B cell (primary cell): ENCODE measurements around the gene SPRR2E. TPM values are rescaled to one million over a fixed set of nuclear protein-coding genes. Genes with fewer than 3 reads are reported as not detected.
"Not testable (repeated sequence)": the region's sequence is repeated elsewhere in the genome, so short reads cannot be mapped to it uniquely, and the experiment has no call there.

Experiments
- ATAC-seq: fragments of 200-7000 bp; cut with Tn5 transposase; one replicate; pipeline ENCODE4 v1.10.0; 2021; ENCODE audit warnings: low read depth, mild to moderate bottlenecking, moderate number of reproducible peaks, moderate library complexity
- CTCF ChIA-PET: fragments of 350-600 bp; sonication (Branson Sonifier 250); formaldehyde crosslinking; loops from one replicate; lab custom pipeline; 2021; ENCODE audit warnings: antibody characterized with exemption, inconsistent platforms; lab: Charles Lee
- POLR2A ChIA-PET: fragments of 350-600 bp; sonication (Branson Sonifier 250); formaldehyde crosslinking; loops from one replicate; lab custom pipeline; 2021; ENCODE audit warnings: antibody characterized with exemption; lab: Charles Lee
- DNase-seq: peaks from one replicate; pipeline ENCODE4 v3.0.0; 2013
- H2AFZ ChIP-seq: 2 replicates; pipeline ENCODE4 v1.6.1; 2012; ENCODE audit warnings: mild to moderate bottlenecking, low read depth, low read length; ENCODE audit not compliant: insufficient read depth, poor library complexity, severe bottlenecking
- H3K27ac ChIP-seq, 2 donors: 1 replicate in 1 of 2; 2 replicates in 1 of 2; pipeline ENCODE4 v1.5.1; 2012 to 2013; ENCODE audit warnings: low read length in 2 of 2, mild to moderate bottlenecking in 2 of 2, moderate library complexity in 1 of 2
- H3K27me3 ChIP-seq, 4 experiments: fragments of 200-600 bp in 1 of 4; sonication (generic) in 1 of 4; replicated peaks in 1 of 4; 1 replicate in 2 of 4; 2 replicates in 2 of 4; pipeline versions ENCODE4 v1.6.1 to v1.7.0; 2013 to 2016; ENCODE audit warnings: low read length in 3 of 4, mild to moderate bottlenecking in 2 of 4, mixed read lengths in 1 of 4, moderate library complexity in 1 of 4; ENCODE audit not compliant: insufficient read depth in 4 of 4, control insufficient read depth in 3 of 4; ENCODE audit errors: control extremely low read depth in 1 of 4
- H3K36me3 ChIP-seq, 2 experiments: replicated peaks in 1 of 2; 1 replicate in 1 of 2; 2 replicates in 1 of 2; pipeline versions ENCODE4 v1.6.1 to v1.7.1; 2013; ENCODE audit warnings: low read length in 1 of 2; ENCODE audit not compliant: insufficient read depth in 2 of 2, control insufficient read depth in 1 of 2; ENCODE audit errors: control extremely low read depth in 1 of 2, extremely low read depth in 1 of 2
- H3K4me1 ChIP-seq, 2 donors: fragments of 200-600 bp in 1 of 2; sonication (generic) in 1 of 2; 1 replicate in 1 of 2; 2 replicates in 1 of 2; pipeline versions ENCODE4 v1.5.1 to v1.6.1; 2013 to 2017; ENCODE audit warnings: low read length in 2 of 2; ENCODE audit not compliant: control insufficient read depth in 2 of 2, insufficient read depth in 2 of 2
- H3K4me2 ChIP-seq: replicated peaks from 2 replicates; pipeline ENCODE3; 2012; ENCODE audit warnings: mild to moderate bottlenecking, low read depth, low read length; ENCODE audit not compliant: poor library complexity, severe bottlenecking
- H3K4me3 ChIP-seq, 5 experiments: fragments of 200-600 bp in 1 of 5; sonication (generic) in 1 of 5; 1 replicate in 3 of 5; 2 replicates in 2 of 5; pipeline versions ENCODE4 v1.5.1 to v1.7.0; 2011 to 2016; ENCODE audit warnings: low read length in 4 of 5, mild to moderate bottlenecking in 4 of 5, low read depth in 2 of 5, control low read depth in 1 of 5, moderate library complexity in 1 of 5; ENCODE audit not compliant: insufficient read depth in 1 of 5; ENCODE audit errors: control extremely low read depth in 1 of 5, extremely low read depth in 1 of 5
- H3K79me2 ChIP-seq: fragments of 200-600 bp; sonication (generic); one replicate; pipeline ENCODE4 v1.6.0; 2016; ENCODE audit warnings: low read length; ENCODE audit not compliant: control insufficient read depth, insufficient read depth
- H3K9ac ChIP-seq: fragments of 200-600 bp; sonication (generic); 2 replicates; pipeline ENCODE4 v1.6.1; 2017; ENCODE audit warnings: mild to moderate bottlenecking, low read length, moderate library complexity
- H3K9me3 ChIP-seq, 3 donors: one replicate each; pipeline versions ENCODE4 v1.6.1 to v1.7.1; 2013; ENCODE audit warnings: low read length in 2 of 3; ENCODE audit not compliant: control insufficient read depth in 2 of 3, insufficient read depth in 1 of 3; ENCODE audit errors: control extremely low read depth in 1 of 3
- H4K20me1 ChIP-seq: 2 replicates; pipeline ENCODE4 v1.6.0; 2012; ENCODE audit warnings: mild to moderate bottlenecking, low read length; ENCODE audit not compliant: insufficient read depth, control insufficient read depth, poor library complexity, severe bottlenecking
- H3K27ac Mint-ChIP-seq: one replicate; pipeline ENCODE4 v1.8.0; 2021; ENCODE audit warnings: mixed read lengths
- H3K27me3 Mint-ChIP-seq: one replicate; pipeline ENCODE4 v1.8.0; 2021; ENCODE audit warnings: mixed read lengths
- H3K4me1 Mint-ChIP-seq: one replicate; pipeline ENCODE4 v1.8.0; 2021; ENCODE audit warnings: mixed read lengths
- H3K4me3 Mint-ChIP-seq: one replicate; pipeline ENCODE4 v1.8.0; 2021; ENCODE audit warnings: mixed read lengths
- H3K9me3 Mint-ChIP-seq: one replicate; pipeline ENCODE4 v1.8.0; 2022; ENCODE audit warnings: mixed read lengths; ENCODE audit not compliant: insufficient read depth
- CTCF ChIP-seq: fragments of 200-600 bp; IDR thresholded peaks from one replicate; pipeline ENCODE4 v1.8.0; 2022; ENCODE audit warnings: antibody characterized with exemption, mild to moderate bottlenecking
- EZH2 ChIP-seq: IDR thresholded peaks from 2 replicates; pipeline ENCODE4 v1.6.1; 2012; ENCODE audit warnings: borderline replicate concordance, low read depth, mild to moderate bottlenecking, moderate library complexity, low read length; ENCODE audit not compliant: insufficient read depth, poor library complexity, severe bottlenecking
- WGBS: methylation state at CpG from one replicate; pipeline ENCODE4 v1.1.5; 2013; ENCODE audit warnings: missing lambda C conversion rate; ENCODE audit not compliant: insufficient coverage; 5-methylcytosine and 5-hydroxymethylcytosine counted together
- intact Hi-C: fragments of 100-400 bp; cut with micrococcal nuclease; formaldehyde crosslinking; loops from one replicate; pipeline ENCODE4 v1.10.0; 2022
- polyA plus RNA-seq: library from polyadenylated mRNA; depleted of rRNA; stranded (reverse); fragments of >200 nt; gene quantifications from 2 replicates; pipeline ENCODE4 v1.2.3, GENCODE V29; 2012
- total RNA-seq, 2 donors: library from RNA; stranded (reverse); fragments of 120-200 nt in 1 of 2; gene quantifications; 1 replicate in 1 of 2; 2 replicates in 1 of 2; pipeline versions ENCODE4 v1.2.3 to v1.2.4, GENCODE V29; 2013 to 2022

The SPRR2E gene
- total and polyA plus RNA-seq, 2 donors (not counting 1 experiment from before 2014, with no cell fraction given), result not detected

GRCh38 chr1:153113416-153113815, 19.1 kb upstream of the SPRR2E start, which contains the start of gene SPRR2F:
Gene SPRR2F, minus strand, starts transcription at chr1:153113516. Its CDS starts 783 bp downstream, at chr1:153112733.
- POLR2A ChIA-PET, result no interaction called here
- ATAC-seq, result no peak
- H3K9me3 ChIP-seq, result no peaks in the 10 kb centered on the region
- Mint-ChIP-seq H3K4me3 (no peak within 1 kb of the TSS), H3K27ac (no peak within 1 kb of the TSS), H3K27me3 (peaks cover 20% of the 10 kb centered on the region), H3K9me3 (peaks cover 2% of the 10 kb centered on the region), H3K4me1 (no peaks in the 10 kb centered on the region)
- no peak within 1 kb of the TSS for H2AFZ ChIP-seq
- no peak within 1 kb of the TSS for H3K9ac ChIP-seq
- CTCF ChIA-PET, result no interaction called here
- H3K27me3 ChIP-seq, result peaks cover 0 to 10% (median 2%) of the 10 kb centered on the region in 4 experiments
- intact Hi-C loops, result no loop called here
- DNase-seq, result no peak
- 82% methylated on average over 3 of the region's 3 CpGs for WGBS
- H4K20me1 ChIP-seq, result no peaks in the 10 kb centered on the region
- H3K27ac ChIP-seq, result no peak within 1 kb of the TSS
- H3K4me1 ChIP-seq, result no peaks in the 10 kb centered on the region
- TF ChIP-seq CTCF (no peak), EZH2 (no peak)
- H3K4me2 ChIP-seq, result no peak within 1 kb of the TSS
- H3K4me3 ChIP-seq, result no peak within 1 kb of the TSS
- no peaks in the 10 kb centered on the region for H3K36me3 ChIP-seq
- no peaks in the 10 kb centered on the region for H3K79me2 ChIP-seq

- H3K27ac ChIP-seq, DNase-seq, intact Hi-C loops, H4K20me1 ChIP-seq, POLR2A ChIA-PET, H3K36me3 ChIP-seq, ATAC-seq, CTCF ChIA-PET, H3K9ac ChIP-seq, H2AFZ ChIP-seq, H3K4me3 Mint-ChIP-seq, H3K9me3 ChIP-seq, H3K27ac Mint-ChIP-seq, H3K27me3 ChIP-seq, H3K4me2 ChIP-seq, H3K4me1 Mint-ChIP-seq, H3K79me2 ChIP-seq, H3K4me3 ChIP-seq, H3K9me3 Mint-ChIP-seq, H3K4me1 ChIP-seq: not testable (repeated sequence)
- H3K27me3 Mint-ChIP-seq, result peaks cover 10% of the 10 kb centered on the region
- WGBS, result 69% methylated on average over 3 of the region's 5 CpGs
Measured at GRCh38 chr1:153112454-153112853, 18.1 kb upstream of the SPRR2E start.
